Lung (tissue), 12 donors: ENCODE results near the gene SCGB2A2. TPM values are rescaled to one million over a fixed set of nuclear protein-coding genes. Genes with fewer than 3 reads are reported as not detected.
A peak's percentile ranks its signal among the peaks of the same experiment; 100 is the strongest.

Experiments
- ATAC-seq: fragments of 200-7000 bp; cut with Tn5 transposase; one replicate; pipeline ENCODE4 v1.9.1; 2020; ENCODE audit warnings: moderate number of reproducible peaks; ENCODE audit not compliant: insufficient read depth, low FRiP score
- DNase-seq, 3 donors: peaks; one replicate each; pipeline ENCODE4 v3.0.0-alpha.2; 2013 to 2017
- H3K27ac ChIP-seq, 2 donors: one replicate each; pipeline ENCODE4 v1.5.1; 2013; ENCODE audit warnings: mild to moderate bottlenecking in 2 of 2, moderate library complexity in 2 of 2, control low read depth in 1 of 2, inconsistent platforms in 1 of 2, low read depth in 1 of 2, low read length in 1 of 2
- H3K27me3 ChIP-seq, 3 donors: one replicate each; pipeline ENCODE4 v1.5.1; 2013; ENCODE audit warnings: low read length in 2 of 3; ENCODE audit not compliant: control insufficient read depth in 3 of 3, insufficient read depth in 3 of 3
- H3K36me3 ChIP-seq, 4 donors: one replicate each; pipeline ENCODE4 v1.5.1; 2013; ENCODE audit warnings: low read length in 4 of 4, mild to moderate bottlenecking in 1 of 4, moderate library complexity in 1 of 4; ENCODE audit not compliant: control insufficient read depth in 4 of 4, insufficient read depth in 4 of 4
- H3K4me1 ChIP-seq, 5 donors: one replicate each; pipeline ENCODE4 v1.5.1; 2013; ENCODE audit warnings: low read length in 5 of 5, mild to moderate bottlenecking in 2 of 5, moderate library complexity in 1 of 5; ENCODE audit not compliant: control insufficient read depth in 5 of 5, insufficient read depth in 5 of 5
- H3K4me3 ChIP-seq: one replicate; pipeline ENCODE4 v1.5.1; 2013; ENCODE audit warnings: mild to moderate bottlenecking, control low read depth, moderate library complexity
- H3K9ac ChIP-seq, 2 donors: one replicate each; pipeline ENCODE4 v1.5.1; 2013; ENCODE audit warnings: low read length in 2 of 2, control low read depth in 1 of 2; ENCODE audit not compliant: insufficient read depth in 1 of 2
- H3K9me3 ChIP-seq, 4 donors: one replicate each; pipeline ENCODE4 v1.5.1; 2013; ENCODE audit warnings: low read length in 3 of 4, mild to moderate bottlenecking in 1 of 4, moderate library complexity in 1 of 4; ENCODE audit not compliant: control insufficient read depth in 4 of 4, insufficient read depth in 3 of 4
- WGBS, 2 donors: extraction: QIAGEN DNeasy Blood & Tissue Kit; methylation state at CpG; one replicate each; pipeline ENCODE4 v1.1.7; 2013; 5-methylcytosine and 5-hydroxymethylcytosine counted together
- polyA plus RNA-seq, 2 donors: library from polyadenylated mRNA; stranded (reverse); fragments of 200-250 nt; gene quantifications; one replicate each; pipeline ENCODE4 v1.2.1, GENCODE V29; 2013
- total RNA-seq, 2 donors: library from RNA; depleted of rRNA in 1 of 2; stranded (reverse); fragments of >200 nt in 1 of 2; gene quantifications; one replicate each; pipeline ENCODE4 v1.2.1, GENCODE V29; 2014 to 2021
- TF ChIP-seq, protein P1 (sequence below): IDR thresholded peaks from 2 replicates; pipeline ENCODE4 v1.5.1; 2012; ENCODE audit warnings: mild to moderate bottlenecking; ENCODE audit errors: control extremely low read depth, extremely low read depth
- donor health status: control.
- donor health status: control.
- donor health status: Bipolar disorder and iron deficiency.
- donor health status: healthy.
- donor health status: DM: yes; HTN: yes; CAD: no.

The SCGB2A2 gene
- total and polyA plus RNA-seq, 4 donors, result not detected

DNA sequence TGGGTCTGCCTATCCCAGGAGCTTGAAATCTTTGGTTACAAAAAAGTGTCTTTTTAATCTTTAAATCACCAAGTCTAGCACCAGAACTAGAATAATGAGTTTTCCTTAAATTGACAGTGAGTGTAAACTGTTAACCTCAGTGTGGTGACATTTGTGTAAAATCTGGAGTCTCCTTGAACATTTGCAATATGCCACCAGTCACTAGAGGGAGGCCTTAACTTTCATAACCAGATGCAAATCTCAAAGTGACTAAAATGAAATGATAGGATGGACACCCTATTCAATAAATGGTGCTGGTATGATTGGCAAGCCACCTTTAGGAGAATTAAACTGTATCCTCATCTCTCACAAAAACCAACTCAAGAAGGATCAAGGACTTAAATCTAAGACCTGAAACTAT is 36.2 kb upstream of the SCGB2A2 start:
- Histone ChIP-seq H3K9ac (no peak overlapping the region), H3K4me3 (no peak overlapping the region), H3K36me3 (no peaks in the 10 kb centered on the region), H3K27ac (no peak overlapping the region), H3K9me3 (peaks cover 0 to 5% (median 0%) of the 10 kb centered on the region in 4 donors), H3K27me3 (peaks cover 0 to 19% (median 4%) of the 10 kb centered on the region in 3 donors), H3K4me1 (no peaks in the 10 kb centered on the region)
- TF ChIP-seq, protein P1, sequence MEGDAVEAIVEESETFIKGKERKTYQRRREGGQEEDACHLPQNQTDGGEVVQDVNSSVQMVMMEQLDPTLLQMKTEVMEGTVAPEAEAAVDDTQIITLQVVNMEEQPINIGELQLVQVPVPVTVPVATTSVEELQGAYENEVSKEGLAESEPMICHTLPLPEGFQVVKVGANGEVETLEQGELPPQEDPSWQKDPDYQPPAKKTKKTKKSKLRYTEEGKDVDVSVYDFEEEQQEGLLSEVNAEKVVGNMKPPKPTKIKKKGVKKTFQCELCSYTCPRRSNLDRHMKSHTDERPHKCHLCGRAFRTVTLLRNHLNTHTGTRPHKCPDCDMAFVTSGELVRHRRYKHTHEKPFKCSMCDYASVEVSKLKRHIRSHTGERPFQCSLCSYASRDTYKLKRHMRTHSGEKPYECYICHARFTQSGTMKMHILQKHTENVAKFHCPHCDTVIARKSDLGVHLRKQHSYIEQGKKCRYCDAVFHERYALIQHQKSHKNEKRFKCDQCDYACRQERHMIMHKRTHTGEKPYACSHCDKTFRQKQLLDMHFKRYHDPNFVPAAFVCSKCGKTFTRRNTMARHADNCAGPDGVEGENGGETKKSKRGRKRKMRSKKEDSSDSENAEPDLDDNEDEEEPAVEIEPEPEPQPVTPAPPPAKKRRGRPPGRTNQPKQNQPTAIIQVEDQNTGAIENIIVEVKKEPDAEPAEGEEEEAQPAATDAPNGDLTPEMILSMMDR, result no peak
- ATAC-seq (no peak), DNase-seq (no peak)

DNA sequence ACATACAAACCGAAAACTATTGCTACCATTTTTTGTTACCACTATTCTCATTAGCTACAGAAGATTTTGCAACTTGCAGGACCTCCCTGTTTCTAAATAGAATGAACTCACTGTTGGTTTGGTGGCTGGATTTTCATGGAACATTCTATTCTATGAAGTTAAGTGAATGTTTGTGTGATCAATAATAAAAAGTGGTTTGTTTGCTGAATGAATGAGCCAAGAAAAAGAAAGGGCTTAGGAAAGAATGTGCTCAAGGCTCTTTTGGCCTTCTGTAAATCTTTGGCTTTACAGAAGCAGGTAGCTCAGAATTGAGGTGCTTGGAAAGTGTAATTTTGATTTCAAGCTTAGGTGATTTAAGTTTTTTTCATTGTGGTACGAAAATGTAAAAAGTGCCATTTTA is 33.8 kb upstream of the SCGB2A2 start:
- no peaks in the 10 kb centered on the region for H3K36me3 ChIP-seq
- H3K27me3 ChIP-seq, result peaks cover 0 to 24% (median 4%) of the 10 kb centered on the region in 3 donors
- no peaks in the 10 kb centered on the region for H3K4me1 ChIP-seq
- no peak overlapping the region for H3K27ac ChIP-seq
- no peak for ATAC-seq
- no peak overlapping the region for H3K9ac ChIP-seq
- 75 to 83% methylated on average over 2 of the region's 2 CpGs for WGBS, 2 donors
- no peak for DNase-seq
- peaks cover 0 to 5% (median 0%) of the 10 kb centered on the region in 4 donors for H3K9me3 ChIP-seq
- TF ChIP-seq, protein P1, result no peak
- H3K4me3 ChIP-seq, result no peak overlapping the region

DNA sequence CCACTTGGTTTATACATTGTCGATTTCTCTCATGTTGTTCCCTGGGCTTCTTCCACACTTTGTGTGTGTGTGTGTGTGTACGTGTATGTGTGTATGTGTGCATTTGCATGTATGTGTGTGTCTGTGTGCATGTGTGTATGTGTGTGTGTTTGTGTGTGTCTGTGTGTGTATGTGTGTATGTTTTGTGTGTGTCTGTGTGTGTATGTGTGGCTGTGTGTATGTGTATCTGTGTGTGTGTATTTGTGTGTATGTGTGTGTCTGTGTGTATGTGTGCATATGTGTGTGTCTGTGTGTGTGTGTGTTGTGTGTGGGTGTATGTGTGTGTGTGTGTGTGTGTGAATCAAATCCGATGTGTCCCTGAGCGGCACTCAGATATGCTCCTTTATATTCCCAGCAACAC is 32.5 kb upstream of the SCGB2A2 start:
- Histone ChIP-seq H3K27me3 (peaks cover 0 to 22% (median 4%) of the 10 kb centered on the region in 3 donors), H3K9ac (no peak overlapping the region), H3K4me1 (no peaks in the 10 kb centered on the region), H3K36me3 (no peaks in the 10 kb centered on the region), H3K27ac (peak overlapping the region in 1 of 2 donors; percentile 40), H3K9me3 (peaks cover 0 to 5% (median 0%) of the 10 kb centered on the region in 4 donors), H3K4me3 (no peak overlapping the region)
- DNase-seq, result no peak
- WGBS, 2 donors, result 69 to 71% methylated on average over 4 of the region's 4 CpGs
- TF ChIP-seq, protein P1, result no peak
- no peak for ATAC-seq

DNA sequence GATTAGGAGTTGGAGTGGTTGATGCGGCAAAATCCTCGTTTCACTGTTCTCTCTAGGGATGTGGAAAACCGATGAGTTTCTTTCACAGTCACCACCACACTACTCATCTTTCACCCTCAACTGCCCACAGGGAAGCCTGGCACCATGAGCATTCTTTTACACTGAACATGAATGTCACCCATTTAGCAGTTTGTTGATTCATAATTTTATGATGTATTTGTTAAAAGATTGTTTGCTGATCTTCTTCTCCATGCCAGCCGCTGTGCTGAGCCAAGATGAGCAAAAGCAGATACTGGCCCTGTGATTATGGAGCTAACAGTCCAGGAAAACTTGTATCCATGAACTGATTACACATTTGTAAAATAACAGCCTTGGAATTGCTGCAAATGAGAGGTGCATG is 31.8 kb upstream of the SCGB2A2 start:
- WGBS, 2 donors, result 86 to 92% methylated on average over 4 of the region's 4 CpGs
- TF ChIP-seq, protein P1, result no peak

More for the DNA sequence above, 31.8 kb upstream of the SCGB2A2 start:
- peaks cover 0 to 18% (median 1%) of the 10 kb centered on the region in 3 donors for H3K27me3 ChIP-seq
- H3K4me1 ChIP-seq, result no peaks in the 10 kb centered on the region
- peaks cover 0 to 5% (median 0%) of the 10 kb centered on the region in 4 donors for H3K9me3 ChIP-seq
- no peak overlapping the region for H3K27ac ChIP-seq
- no peak overlapping the region for H3K9ac ChIP-seq
- no peak overlapping the region for H3K4me3 ChIP-seq
- no peak for ATAC-seq
- H3K36me3 ChIP-seq, result no peaks in the 10 kb centered on the region
- DNase-seq, result no peak
